Activated CD8-positive, alpha-beta memory T cell treated with anti-CD3 and anti-CD28 coated beads, Interleukin-2, amount 50 U/mL, for 1 hour (primary cell): ENCODE results near the gene MAN2B2.

Experiments used
- DNase-seq: peaks from one replicate; pipeline ENCODE4 v3.0.0-alpha.2; 2020; ENCODE audit errors: extremely low read depth

Gene MAN2B2

GRCh38 chr4:6594826-6595355, 19.9 kb downstream of the MAN2B2 start:
- DNase-seq = no peak

GRCh38 chr4:6595897-6596537, 21.0 kb downstream of the MAN2B2 start:
- no peak for DNase-seq

DNA sequence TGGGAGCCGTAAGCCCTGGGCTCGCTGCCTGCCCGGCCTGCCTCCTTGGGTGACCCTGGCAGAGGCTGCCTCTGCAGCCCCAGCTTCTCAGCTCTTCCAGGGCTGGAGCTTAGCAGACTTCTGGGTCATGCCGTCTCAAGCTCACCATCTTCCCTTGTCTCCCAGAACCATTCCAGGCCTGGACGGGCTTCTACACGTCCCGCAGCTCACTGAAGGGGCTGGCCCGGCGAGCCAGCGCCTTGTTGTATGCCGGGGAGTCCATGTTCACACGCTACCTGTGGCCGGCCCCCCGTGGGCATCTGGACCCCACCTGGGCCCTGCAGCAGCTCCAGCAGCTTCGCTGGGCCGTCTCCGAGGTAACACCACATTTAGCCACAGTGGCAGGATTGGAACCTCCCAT, 22.0 kb downstream of the MAN2B2 start:
- DNase-seq = no peak

DNA sequence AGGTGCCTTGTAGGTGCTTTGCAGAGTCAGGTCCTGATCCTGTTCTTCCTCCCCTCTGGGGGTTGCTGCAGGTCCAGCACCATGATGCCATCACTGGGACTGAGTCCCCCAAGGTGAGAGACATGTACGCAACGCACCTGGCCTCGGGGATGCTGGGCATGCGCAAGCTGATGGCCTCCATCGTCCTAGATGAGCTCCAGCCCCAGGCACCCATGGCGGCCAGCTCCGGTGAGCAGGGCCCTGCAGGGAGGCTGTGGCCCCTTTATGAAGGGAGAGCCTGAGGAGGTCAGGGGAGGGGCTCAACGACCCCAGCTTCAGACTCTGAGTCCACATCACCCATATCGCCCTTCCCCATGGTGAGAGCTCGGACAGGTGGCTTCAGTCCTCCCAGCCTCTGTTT, 23.1 kb downstream of the MAN2B2 start:
- DNase-seq = no peak

DNA sequence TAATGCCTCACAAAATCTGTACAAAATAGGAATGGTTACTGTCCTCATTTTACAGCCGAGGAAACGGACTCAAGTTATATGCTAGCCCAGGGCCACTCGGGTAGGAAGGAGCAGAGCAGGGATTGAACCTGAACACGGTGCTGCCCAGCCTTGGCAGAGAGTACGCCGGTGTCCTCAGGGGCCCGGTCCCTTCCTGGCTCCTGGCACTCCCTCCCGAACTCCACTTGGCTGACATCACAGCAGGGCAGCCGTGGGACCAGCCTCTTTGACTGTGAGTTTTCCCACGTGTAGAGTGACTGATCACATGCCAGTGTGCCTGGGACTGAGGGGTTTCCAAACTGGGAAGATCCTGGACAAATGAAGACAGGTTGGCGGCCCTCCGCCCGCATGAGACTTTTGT, 23.7 kb downstream of the MAN2B2 start:
- no peak for DNase-seq

- DNase-seq = no peak
Measured at GRCh38 chr4:6601661-6602250, 26.8 kb downstream of the MAN2B2 start.

- no peak for DNase-seq
Measured at GRCh38 chr4:6602289-6602688, 27.3 kb downstream of the MAN2B2 start.

DNA sequence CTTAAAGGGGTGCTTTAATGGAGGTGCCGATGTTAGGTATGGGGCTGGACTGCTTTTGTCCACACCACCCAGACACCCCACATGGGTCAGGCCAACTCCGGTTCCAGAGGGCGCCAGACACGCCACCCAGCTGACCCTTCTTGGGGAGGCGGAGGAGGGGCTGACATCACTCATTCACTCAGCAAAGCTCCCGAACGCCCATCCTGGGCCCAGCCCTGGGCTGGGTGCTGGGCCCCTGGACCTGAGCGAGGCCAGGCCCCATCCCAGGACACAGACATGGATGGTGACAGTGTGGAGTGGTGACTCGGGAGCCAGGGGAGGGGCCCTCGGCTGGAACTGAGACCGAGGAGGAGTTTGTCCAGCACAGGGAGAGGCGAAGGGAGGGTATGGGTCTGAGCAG, 28.1 kb downstream of the MAN2B2 start:
- no peak for DNase-seq

DNA sequence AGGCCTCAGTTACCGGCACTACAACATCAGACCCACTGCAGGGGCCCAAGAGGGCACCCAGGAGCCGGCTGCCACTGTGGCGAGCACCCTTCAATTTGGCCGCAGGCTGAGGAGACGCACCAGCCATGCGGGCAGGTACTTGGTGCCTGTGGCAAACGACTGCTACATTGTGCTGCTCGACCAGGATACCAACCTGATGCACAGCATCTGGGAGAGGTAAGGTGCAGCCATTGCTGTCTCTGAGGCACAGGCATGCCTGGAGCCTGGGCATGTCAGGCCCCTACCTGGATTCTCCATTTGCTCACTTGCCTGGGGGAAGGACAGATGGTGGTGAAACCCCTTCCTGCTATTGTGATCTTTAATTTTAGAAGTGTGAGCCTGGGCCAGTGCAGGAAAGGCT, 30.1 kb downstream of the MAN2B2 start:
- DNase-seq = no peak

DNA sequence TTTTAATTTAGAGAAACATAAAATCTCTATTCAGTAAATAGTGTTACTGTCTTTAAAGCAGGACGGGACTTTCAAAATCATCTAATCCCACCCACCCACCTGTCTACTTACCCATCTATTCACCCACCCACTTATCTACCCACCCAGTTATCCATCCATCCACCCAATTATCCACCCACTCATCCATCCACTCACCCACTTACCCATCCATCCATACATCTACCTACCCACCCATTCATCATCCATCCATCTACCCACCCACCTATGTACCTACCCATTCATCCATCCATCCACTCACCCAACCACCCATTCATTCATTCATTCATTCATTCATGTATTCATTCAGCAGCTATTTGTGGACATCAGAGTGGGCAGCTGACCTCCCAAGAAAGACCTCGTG, 30.6 kb downstream of the MAN2B2 start:
- no peak for DNase-seq

DNA sequence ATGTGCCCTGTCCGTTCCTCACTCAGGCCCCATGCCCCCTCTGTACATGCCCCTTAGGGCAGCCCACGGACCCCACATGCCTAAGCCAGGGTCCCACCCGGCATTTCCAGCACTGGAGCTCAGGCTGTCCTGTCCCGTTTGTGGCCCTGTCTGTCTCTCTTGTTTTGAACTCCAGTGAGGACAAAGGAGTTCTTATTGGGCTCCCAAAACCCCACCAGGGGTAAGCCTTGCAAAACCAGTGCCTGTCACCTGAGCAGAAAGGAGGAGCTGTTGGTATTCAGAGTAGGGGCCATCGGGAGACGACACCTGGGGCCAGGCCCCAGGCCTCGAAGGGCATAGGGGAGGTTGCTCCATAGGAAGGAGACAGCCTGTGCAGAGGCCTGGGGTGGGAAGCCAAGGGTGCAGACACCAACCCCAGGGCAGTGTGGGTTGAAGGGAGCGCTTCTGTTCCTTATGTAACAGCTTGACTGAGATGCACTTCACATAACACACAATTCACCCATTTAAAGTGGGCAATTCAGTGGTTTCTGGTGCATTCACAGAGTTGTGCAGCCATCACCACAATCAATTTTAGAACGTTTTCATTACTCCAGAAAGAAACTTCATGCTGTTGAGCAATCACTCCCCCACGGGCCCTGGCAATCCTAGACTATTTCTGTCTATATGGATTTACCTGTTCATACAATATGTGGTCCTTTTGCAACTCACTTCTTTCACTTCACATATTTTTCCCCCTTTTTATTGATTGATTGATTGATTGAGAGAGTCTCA, 31.7 kb downstream of the MAN2B2 start:
- no peak for DNase-seq

DNA sequence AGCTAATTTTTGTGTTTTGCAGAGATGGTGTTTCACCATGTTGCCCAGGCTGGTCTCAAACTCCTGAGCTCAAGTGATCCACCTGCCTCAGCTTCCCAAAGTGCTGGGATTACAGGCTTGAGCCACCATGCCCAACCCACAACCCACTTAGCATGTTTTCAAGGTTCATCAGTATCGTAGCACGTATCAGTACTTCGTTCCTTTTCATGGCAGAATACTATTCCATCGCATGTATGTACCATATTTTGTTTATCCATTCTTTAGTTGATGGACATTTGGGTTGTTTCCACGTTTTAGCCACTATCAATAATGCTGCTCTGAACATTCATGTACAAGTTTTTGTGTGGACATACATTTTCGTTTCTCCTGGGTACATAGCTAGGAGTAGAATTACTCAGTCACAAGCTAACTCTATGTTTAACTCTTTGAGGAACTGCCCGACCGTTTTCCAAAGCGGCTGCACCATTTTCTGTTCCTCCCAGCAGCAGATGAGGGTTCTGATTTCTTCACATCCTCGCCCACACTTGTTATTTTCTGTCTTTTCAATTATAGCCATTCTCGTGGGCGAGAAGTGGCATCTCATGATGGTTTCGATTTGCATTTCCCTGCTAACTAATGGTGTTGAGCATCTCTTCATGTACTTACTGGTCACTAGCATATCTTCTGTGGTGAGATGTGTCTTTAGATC, 32.5 kb downstream of the MAN2B2 start:
- DNase-seq = no peak

- DNase-seq = no peak
Measured at GRCh38 chr4:6608758-6609414, 33.9 kb downstream of the MAN2B2 start.

- no peak for DNase-seq
Measured at GRCh38 chr4:6609415-6610079, 34.6 kb downstream of the MAN2B2 start.

DNA sequence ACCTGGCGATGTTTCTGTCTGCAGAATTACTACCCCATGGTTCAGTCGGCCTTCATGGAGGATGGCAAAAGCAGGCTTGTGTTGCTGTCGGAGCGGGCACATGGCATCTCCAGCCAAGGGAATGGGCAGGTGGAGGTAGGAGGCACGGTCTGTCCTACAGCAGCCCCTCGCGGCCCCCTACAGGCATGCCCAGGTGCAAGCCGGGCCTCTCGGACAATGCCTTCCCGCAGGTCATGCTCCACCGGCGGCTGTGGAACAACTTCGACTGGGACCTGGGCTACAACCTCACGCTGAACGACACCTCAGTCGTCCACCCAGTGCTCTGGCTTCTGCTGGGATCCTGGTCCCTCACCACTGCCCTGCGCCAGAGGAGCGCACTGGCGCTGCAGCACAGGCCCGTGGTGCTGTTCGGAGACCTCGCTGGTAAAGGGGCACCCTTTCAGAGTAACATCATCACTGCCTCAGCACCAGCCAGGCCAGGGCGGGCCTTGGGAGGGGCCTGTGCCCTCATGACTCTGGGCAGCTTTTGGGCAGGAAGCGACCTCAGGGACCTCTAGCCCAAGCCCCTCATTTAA, 36.0 kb downstream of the MAN2B2 start:
- DNase-seq = no peak

- no peak for DNase-seq
Measured at GRCh38 chr4:6612961-6613675, 38.1 kb downstream of the MAN2B2 start.

GRCh38 chr4:6613676-6614651, 39.0 kb downstream of the MAN2B2 start:
- DNase-seq = no peak

GRCh38 chr4:6614701-6615230, 39.8 kb downstream of the MAN2B2 start:
- no peak for DNase-seq
